Metanephros (tissue), 2 donors: ENCODE results near the gene C1orf56. TPM values are rescaled to one million over a fixed set of nuclear protein-coding genes. Genes with fewer than 3 reads are reported as not detected.

ENCODE experiments used
- small RNA-seq: library from RNA; depleted of rRNA; stranded (forward); fragments of <200 nt; gene quantifications from one replicate; pipeline ENCODE3, GENCODE V24; 2014; ENCODE audit warnings: low replicate concordance
- total RNA-seq: library from RNA; depleted of rRNA; stranded (reverse); fragments of >200 nt; gene quantifications from one replicate; pipeline ENCODE4 v1.2.3, GENCODE V29; 2014

C1orf56 gene
- total RNA-seq, result 5.5 TPM

GRCh38 chr1:151047591-151047924, at the start of gene C1orf56:
C1orf56 (plus strand) TSS chr1:151047751; CDS start chr1:151047848, 97 bp downstream.

GRCh38 chr1:151006327-151007052, 41.1 kb upstream of the C1orf56 start, which contains the start of gene MINDY1:
MINDY1 (minus strand) TSS chr1:151006902; CDS start chr1:151002617, 4,285 bp downstream.

GRCh38 chr1:151008244-151009205, 39.0 kb upstream of the C1orf56 start, which contains the start of gene PRUNE1:
PRUNE1 (plus strand) TSS chr1:151008449; CDS start chr1:151008633, 184 bp downstream.

GRCh38 chr1:151036356-151036755, 11.2 kb upstream of the C1orf56 start, which contains the start of gene BNIPL:
BNIPL (plus strand) TSS chr1:151036586; CDS start chr1:151036726, 140 bp downstream.

GRCh38 chr1:151059109-151060006, 11.8 kb downstream of the C1orf56 start, which contains the start of gene CDC42SE1:
CDC42SE1 (minus strand) TSS chr1:151059622; CDS start chr1:151055730, 3,892 bp downstream.

GRCh38 chr1:151060007-151060656, 12.6 kb downstream of the C1orf56 start, which contains the start of gene MLLT11:
MLLT11 (plus strand) TSS chr1:151060397; CDS start chr1:151067225, 6,828 bp downstream.

GRCh38 chr1:151070474-151071276, 23.1 kb downstream of the C1orf56 start, which contains the start of gene GABPB2:
GABPB2 (plus strand) TSS chr1:151070761; CDS start chr1:151088190, 17,429 bp downstream.

Small RNAs within 50 kb of the gene (small RNA-seq; reads per million reads assigned to genes)
- gene RNU6-884P, result not detected

Other genes starting within 250 kb of the C1orf56 start
- 20.7 TPM for gene CTSK, start 239.5 kb upstream of the C1orf56 start, total RNA-seq
- gene ARNT, start 171.2 kb upstream of the C1orf56 start, total RNA-seq, result 53.2 TPM
- not detected for gene CTXND2, start 160.6 kb upstream of the C1orf56 start, total RNA-seq
- 61.7 TPM for gene SETDB1, start 121.4 kb upstream of the C1orf56 start, total RNA-seq
- gene CERS2, start 72.9 kb upstream of the C1orf56 start, total RNA-seq, result 123 TPM
- 8.5 TPM for gene ANXA9, start 65.5 kb upstream of the C1orf56 start, total RNA-seq
- gene MINDY1, start 40.8 kb upstream of the C1orf56 start, total RNA-seq, result 45.6 TPM
- 26.0 TPM for gene PRUNE1, start 39.3 kb upstream of the C1orf56 start, total RNA-seq
- gene BNIPL, start 11.2 kb upstream of the C1orf56 start, total RNA-seq, result 1.9 TPM
- 48.6 TPM for gene CDC42SE1, start 11.9 kb downstream of the C1orf56 start, total RNA-seq
- gene MLLT11, start 12.6 kb downstream of the C1orf56 start, total RNA-seq, result 4.1 TPM
- gene GABPB2, start 23.0 kb downstream of the C1orf56 start, total RNA-seq, result 18.2 TPM
- gene SEMA6C, start 98.9 kb downstream of the C1orf56 start, total RNA-seq, result 39.0 TPM
- gene TNFAIP8L2, start 108.9 kb downstream of the C1orf56 start, total RNA-seq, result 2.3 TPM
- 12.6 TPM for gene LYSMD1, start 118.2 kb downstream of the C1orf56 start, total RNA-seq
- 20.4 TPM for gene SCNM1, start 118.4 kb downstream of the C1orf56 start, total RNA-seq
- 12.4 TPM for gene TMOD4, start 128.2 kb downstream of the C1orf56 start, total RNA-seq
- 26.0 TPM for gene VPS72, start 142.4 kb downstream of the C1orf56 start, total RNA-seq
- gene PIP5K1A, start 150.8 kb downstream of the C1orf56 start, total RNA-seq, result 70.8 TPM
- 97.2 TPM for gene PSMD4, start 207.0 kb downstream of the C1orf56 start, total RNA-seq
- gene ZNF687, start 234.5 kb downstream of the C1orf56 start, total RNA-seq, result 28.6 TPM